SK-N-SH (cell line): Measurements from ENCODE around the gene DDX28. TPM values are rescaled to one million over a fixed set of nuclear protein-coding genes. Genes with fewer than 3 reads are reported as not detected.

ENCODE experiments used
- CTCF ChIA-PET: fragments of 300-600, 350-600 bp; formaldehyde crosslinking; extraction: SDS; loops from one replicate; lab custom pipeline; 2021; lab: Yijun Ruan, JAX
- POLR2A ChIA-PET: fragments of 350-600 bp; sonication (Branson Sonifier 250); formaldehyde crosslinking; extraction: SDS; loops from one replicate; lab custom pipeline; 2020; ENCODE audit warnings: antibody characterized with exemption, inconsistent platforms; lab: Yijun Ruan, JAX
- DNase-seq: peaks from one replicate; pipeline ENCODE4 v3.0.0; 2012
- H2AFZ ChIP-seq: fragments of 200-600 bp; sonication (generic); 2 replicates; pipeline ENCODE4 v1.8.1; 2016; ENCODE audit warnings: antibody characterized with exemption, mild to moderate bottlenecking, low read depth
- H3F3A ChIP-seq: fragments of 200-600 bp; sonication (generic); replicated peaks from 2 replicates; pipeline ENCODE3; 2016; ENCODE audit warnings: antibody characterized with exemption, mild to moderate bottlenecking; ENCODE audit not compliant: insufficient read depth
- H3K27ac ChIP-seq, 2 experiments: fragments of 200-500 bp in 1 of 2; fragments of 200-600 bp in 1 of 2; sonication (Bioruptor generic) in 1 of 2; sonication (generic), shearing (Covaris generic) in 1 of 2; 2 replicates each; pipeline versions ENCODE4 v1.5.1 to v1.6.1; 2014 to 2016; ENCODE audit warnings: low read depth in 2 of 2, inconsistent platforms in 1 of 2, low read length in 1 of 2, mild to moderate bottlenecking in 1 of 2, mixed read lengths in 1 of 2
- H3K27me3 ChIP-seq: fragments of 200-600 bp; sonication (generic), shearing (Covaris generic); 2 replicates; pipeline ENCODE4 v1.6.1; 2016; ENCODE audit warnings: mixed run types; ENCODE audit not compliant: insufficient read depth
- H3K36me3 ChIP-seq, 2 experiments: fragments of 200-500 bp in 1 of 2; fragments of 200-600 bp in 1 of 2; sonication (Bioruptor generic) in 1 of 2; sonication (generic) in 1 of 2; replicated peaks in 1 of 2; 2 replicates each; pipeline versions ENCODE3 to v1.5.1; 2014 to 2016; ENCODE audit warnings: low read length in 1 of 2, mild to moderate bottlenecking in 1 of 2; ENCODE audit not compliant: insufficient read depth in 2 of 2, control insufficient read depth in 1 of 2
- H3K4me1 ChIP-seq, 2 experiments: fragments of 200-500 bp in 1 of 2; fragments of 200-600 bp in 1 of 2; sonication (Bioruptor generic) in 1 of 2; sonication (generic), shearing (Covaris generic) in 1 of 2; 2 replicates each; pipeline versions ENCODE4 v1.5.1 to v1.6.1; 2014 to 2016; ENCODE audit warnings: low read depth in 1 of 2, low read length in 1 of 2, mixed run types in 1 of 2; ENCODE audit not compliant: insufficient read depth in 2 of 2, control insufficient read depth in 1 of 2
- H3K4me2 ChIP-seq: fragments of 200-600 bp; sonication (generic), shearing (Covaris generic); 2 replicates; pipeline ENCODE4 v1.6.1; 2017; ENCODE audit warnings: mixed run types
- H3K4me3 ChIP-seq, 2 experiments: fragments of 200-500 bp in 1 of 2; fragments of 200-600 bp in 1 of 2; sonication (Bioruptor generic) in 1 of 2; sonication (generic), shearing (Covaris generic) in 1 of 2; 2 replicates each; pipeline versions ENCODE4 v1.5.1 to v1.8.1; 2014 to 2016; ENCODE audit warnings: low read depth in 2 of 2, inconsistent platforms in 1 of 2, low read length in 1 of 2, mild to moderate bottlenecking in 1 of 2, mixed read lengths in 1 of 2, moderate library complexity in 1 of 2
- H3K79me2 ChIP-seq: fragments of 200-600 bp; sonication (generic); 2 replicates; pipeline ENCODE4 v1.8.1; 2017; ENCODE audit warnings: mild to moderate bottlenecking; ENCODE audit not compliant: insufficient read depth
- H3K9ac ChIP-seq: fragments of 200-600 bp; sonication (generic); 2 replicates; pipeline ENCODE4 v1.6.1; 2017; ENCODE audit warnings: mixed run types
- H3K9me2 ChIP-seq: fragments of 200-600 bp; sonication (generic); 2 replicates; pipeline ENCODE4 v1.6.1; 2017; ENCODE audit warnings: mixed run types
- H3K9me3 ChIP-seq: fragments of 200-600 bp; sonication (generic); 2 replicates; pipeline ENCODE4 v1.6.1; 2017; ENCODE audit warnings: mixed run types, mild to moderate bottlenecking, moderate library complexity
- H4K20me1 ChIP-seq: fragments of 200-600 bp; sonication (generic); 2 replicates; pipeline ENCODE4 v1.6.1; 2017; ENCODE audit warnings: mild to moderate bottlenecking, mixed run types; ENCODE audit not compliant: insufficient read depth
- CHD2 ChIP-seq: fragments of 150-350 bp; IDR thresholded peaks from 2 replicates; pipeline ENCODE4 v1.6.1; 2018; ENCODE audit warnings: low read length; ENCODE audit not compliant: partially characterized antibody
- CTCF ChIP-seq: fragments of 200-600 bp; sonication (generic); IDR thresholded peaks from 2 replicates; pipeline ENCODE4 v1.6.1; 2017; ENCODE audit warnings: antibody characterized with exemption, mild to moderate bottlenecking, moderate library complexity
- EZH2phosphoT487 ChIP-seq: fragments of 200-600 bp; sonication (generic); IDR thresholded peaks from 2 replicates; pipeline ENCODE4 v1.6.1; 2017; ENCODE audit warnings: low read depth, mixed run types, mild to moderate bottlenecking, antibody characterized with exemption, moderate library complexity, borderline replicate concordance
- GATA2 ChIP-seq: sonication (generic); formaldehyde crosslinking; IDR thresholded peaks from 2 replicates; pipeline ENCODE4 v1.5.0; 2020; ENCODE audit warnings: mild to moderate bottlenecking, missing genetic modification reagents
- JUND ChIP-seq: IDR thresholded peaks from 2 replicates; pipeline ENCODE4 v1.4.0; 2012
- MXI1 ChIP-seq: IDR thresholded peaks from 2 replicates; pipeline ENCODE4 v1.6.1; 2012; ENCODE audit warnings: mild to moderate bottlenecking, low read depth, low read length, improper control_type of control experiment
- NFIC ChIP-seq: IDR thresholded peaks from 2 replicates; pipeline ENCODE4 v1.4.0; 2012; ENCODE audit warnings: borderline replicate concordance
- NRF1 ChIP-seq: IDR thresholded peaks from 2 replicates; pipeline ENCODE4 v1.6.1; 2012; ENCODE audit warnings: low read depth, mild to moderate bottlenecking, low read length
- PBX3 ChIP-seq: IDR thresholded peaks from 2 replicates; pipeline ENCODE4; 2012
- SIN3A ChIP-seq: IDR thresholded peaks from 2 replicates; pipeline ENCODE4 v1.6.1; 2012; ENCODE audit warnings: low read depth, mild to moderate bottlenecking, low read length, moderate library complexity, borderline replicate concordance
- TAF1 ChIP-seq: IDR thresholded peaks from 2 replicates; pipeline ENCODE4 v1.6.1; 2012; ENCODE audit warnings: low read depth, mild to moderate bottlenecking, low read length, moderate library complexity, borderline replicate concordance
- TCF12 ChIP-seq: IDR thresholded peaks from 2 replicates; pipeline ENCODE4 v1.4.0; 2012
- TEAD4 ChIP-seq: IDR thresholded peaks from 2 replicates; pipeline ENCODE4 v1.4.0; 2012; ENCODE audit warnings: mild to moderate bottlenecking, borderline replicate concordance; ENCODE audit not compliant: insufficient read depth
- ZBTB33 ChIP-seq: IDR thresholded peaks from 2 replicates; pipeline ENCODE4 v1.4.0; 2012; ENCODE audit warnings: low read depth, borderline replicate concordance
- WGBS: methylation state at CpG from one replicate; pipeline ENCODE4 v1.1.6; 2017; ENCODE audit warnings: low lambda C conversion rate; 5-methylcytosine and 5-hydroxymethylcytosine counted together
- polyA plus RNA-seq, 3 experiments: library from polyadenylated mRNA; depleted of rRNA; stranded (reverse); fragments of >200 nt; gene quantifications; 2 replicates each; pipeline ENCODE4 v1.2.3, GENCODE V29; 2012
- TF ChIP-seq, protein P1 (sequence below): fragments of 150-350 bp; IDR thresholded peaks from 2 replicates; pipeline ENCODE4 v1.6.1; 2017; ENCODE audit warnings: antibody characterized with exemption, low read length, low read depth, borderline replicate concordance

The DDX28 gene
- polyA plus RNA-seq, 1 of the 3 experiments (the other 2 are of a cell fraction): 10.8 TPM

- no peak for TF ChIP-seq PBX3
- TF ChIP-seq EZH2phosphoT487: no peak
These were observed 49.1 kb upstream of the DDX28 start (continued) for GRCh38 chr16:68072038-68072695.

- WGBS: 81% methylated on average over 1 of the region's 1 CpG
- H3K4me3 ChIP-seq: no peak overlapping the region
- H3K9me2 ChIP-seq: no peaks in the 10 kb centered on the region
- no peak for DNase-seq
- H3K27me3 ChIP-seq: no peaks in the 10 kb centered on the region
- H3F3A ChIP-seq: peaks cover 9% of the 10 kb centered on the region
- H3K36me3 ChIP-seq: peaks cover 13 to 41% of the 10 kb centered on the region in 2 experiments
- H3K9me3 ChIP-seq: no peaks in the 10 kb centered on the region
- POLR2A ChIA-PET: interaction anchor here (1.0 kb wide), 1 partner anchor 13 kb away, joined by 3 read pairs; the partner anchor contains the start of gene NFATC3
- TF ChIP-seq CHD2: no peak
- TF ChIP-seq JUND: no peak
- TF ChIP-seq NFIC: no peak
- TF ChIP-seq GATA2 (CRISPR knock-in tag): no peak
- TF ChIP-seq TEAD4: no peak
- TF ChIP-seq MXI1: no peak
- TF ChIP-seq, protein P1, sequence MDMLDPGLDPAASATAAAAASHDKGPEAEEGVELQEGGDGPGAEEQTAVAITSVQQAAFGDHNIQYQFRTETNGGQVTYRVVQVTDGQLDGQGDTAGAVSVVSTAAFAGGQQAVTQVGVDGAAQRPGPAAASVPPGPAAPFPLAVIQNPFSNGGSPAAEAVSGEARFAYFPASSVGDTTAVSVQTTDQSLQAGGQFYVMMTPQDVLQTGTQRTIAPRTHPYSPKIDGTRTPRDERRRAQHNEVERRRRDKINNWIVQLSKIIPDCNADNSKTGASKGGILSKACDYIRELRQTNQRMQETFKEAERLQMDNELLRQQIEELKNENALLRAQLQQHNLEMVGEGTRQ: no peak
- TF ChIP-seq EZH2phosphoT487: no peak
- no peak for TF ChIP-seq ZBTB33
- TF ChIP-seq NRF1: no peak
- TF ChIP-seq CTCF: no peak
- no peak for TF ChIP-seq SIN3A
- TF ChIP-seq TAF1: no peak
- TF ChIP-seq TCF12: no peak
- H3K4me2 ChIP-seq: 0 out of 2 replicates have a peak overlapping the region, but pooled peaks have one; percentile 22
- H3K79me2 ChIP-seq: no peaks in the 10 kb centered on the region
- no peak overlapping the region for H2AFZ ChIP-seq
- no peaks in the 10 kb centered on the region for H4K20me1 ChIP-seq
- H3K4me1 ChIP-seq: peaks cover 0 to 12% of the 10 kb centered on the region in 2 experiments; a peak in 2 of 4 replicates
- peak overlapping the region in 1 of 2 experiments; percentile 25; a peak in 1 of 4 replicates for H3K27ac ChIP-seq
- CTCF ChIA-PET: interaction anchor here (0.9 to 1.3 kb wide), 5 partner anchors 10 to 188 kb away, joined by 3 to 4 read pairs (median 3); no protein-coding TSS in a partner anchor
- no peak overlapping the region for H3K9ac ChIP-seq
These were observed 48.5 kb upstream of the DDX28 start for GRCh38 chr16:68071518-68071901.
